Esophagus muscularis mucosa (tissue), 4 donors: ENCODE results near the gene P2RX1.

Experiments used
- EP300 ChIP-seq: sonication (generic); formaldehyde crosslinking; IDR thresholded peaks from one replicate; pipeline ENCODE4 v1.6.1; 2017; ENCODE audit warnings: antibody characterized with exemption
- POLR2A ChIP-seq: fragments of 450-650 bp; IDR thresholded peaks from one replicate; pipeline ENCODE4 v1.6.1; 2017; ENCODE audit warnings: antibody characterized with exemption, moderate library complexity, mild to moderate bottlenecking, low read depth
- TF ChIP-seq, protein P1 (sequence below), 3 experiments: fragments of 200-600 bp in 2 of 3; fragments of 450-650 bp in 1 of 3; sonication (generic) in 2 of 3; IDR thresholded peaks; one replicate each; pipeline ENCODE4 v1.5.1; 2017 to 2019; ENCODE audit warnings: antibody characterized with exemption in 3 of 3, mild to moderate bottlenecking in 2 of 3, moderate library complexity in 1 of 3

DNA sequence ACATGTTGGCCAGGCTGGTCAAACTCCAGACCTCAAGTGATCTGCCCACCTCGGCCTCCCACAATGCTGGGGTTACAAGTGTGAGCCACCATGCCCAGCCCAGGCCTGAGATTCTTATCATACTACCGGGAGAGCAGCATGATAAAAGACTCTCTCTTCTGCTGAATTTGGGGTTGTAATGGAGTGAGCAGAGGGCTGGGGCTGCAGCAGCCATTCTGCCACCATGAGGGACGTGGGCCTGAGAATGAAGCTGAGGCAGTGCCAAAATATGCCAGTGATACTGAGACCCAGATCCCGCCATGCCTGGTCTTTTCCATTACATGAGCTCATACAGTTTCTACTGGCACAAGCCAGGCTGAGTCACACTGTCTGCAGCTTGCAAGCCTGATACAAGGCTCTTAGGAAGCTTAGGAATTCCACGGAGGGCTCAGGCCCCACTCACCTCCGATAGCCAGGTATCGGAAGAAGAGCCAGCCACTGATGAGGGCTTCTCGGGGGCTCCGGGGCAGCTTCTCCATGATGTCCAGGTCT is 19.6 kb upstream of the P2RX1 start:
- TF ChIP-seq, protein P1, sequence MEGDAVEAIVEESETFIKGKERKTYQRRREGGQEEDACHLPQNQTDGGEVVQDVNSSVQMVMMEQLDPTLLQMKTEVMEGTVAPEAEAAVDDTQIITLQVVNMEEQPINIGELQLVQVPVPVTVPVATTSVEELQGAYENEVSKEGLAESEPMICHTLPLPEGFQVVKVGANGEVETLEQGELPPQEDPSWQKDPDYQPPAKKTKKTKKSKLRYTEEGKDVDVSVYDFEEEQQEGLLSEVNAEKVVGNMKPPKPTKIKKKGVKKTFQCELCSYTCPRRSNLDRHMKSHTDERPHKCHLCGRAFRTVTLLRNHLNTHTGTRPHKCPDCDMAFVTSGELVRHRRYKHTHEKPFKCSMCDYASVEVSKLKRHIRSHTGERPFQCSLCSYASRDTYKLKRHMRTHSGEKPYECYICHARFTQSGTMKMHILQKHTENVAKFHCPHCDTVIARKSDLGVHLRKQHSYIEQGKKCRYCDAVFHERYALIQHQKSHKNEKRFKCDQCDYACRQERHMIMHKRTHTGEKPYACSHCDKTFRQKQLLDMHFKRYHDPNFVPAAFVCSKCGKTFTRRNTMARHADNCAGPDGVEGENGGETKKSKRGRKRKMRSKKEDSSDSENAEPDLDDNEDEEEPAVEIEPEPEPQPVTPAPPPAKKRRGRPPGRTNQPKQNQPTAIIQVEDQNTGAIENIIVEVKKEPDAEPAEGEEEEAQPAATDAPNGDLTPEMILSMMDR (IDR thresholded peaks at IDR 0.05) = no peak
- TF ChIP-seq EP300 (no peak), POLR2A (no peak)
